Upper lobe of left lung (tissue), 6 donors: Measurements from ENCODE around the gene DYSF. TPM values are rescaled to one million over a fixed set of nuclear protein-coding genes. Genes with fewer than 3 reads are reported as not detected.
"Not testable (repeated sequence)": the region's sequence is repeated elsewhere in the genome, so short reads cannot be mapped to it uniquely, and the experiment has no call there.

Experiments
- ATAC-seq, 2 donors: fragments of 200-7000 bp; cut with Tn5 transposase; one replicate each; pipeline ENCODE4 v1.9.1; 2022; ENCODE audit warnings: mild to moderate bottlenecking in 2 of 2, moderate library complexity in 2 of 2; ENCODE audit not compliant: low FRiP score in 2 of 2
- DNase-seq, 2 donors: peaks; one replicate each; pipeline ENCODE4 v3.0.0-alpha.2; 2019 to 2020
- H3K27ac ChIP-seq, 4 donors: fragments of 200-600 bp; sonication (generic); one replicate each; pipeline ENCODE4 v1.5.1; 2016 to 2019
- H3K27me3 ChIP-seq, 4 donors: fragments of 200-600 bp; sonication (generic); one replicate each; pipeline ENCODE4 v1.5.1; 2017 to 2019
- H3K36me3 ChIP-seq, 4 donors: fragments of 200-600 bp; sonication (generic); one replicate each; pipeline ENCODE4 v1.5.1; 2016 to 2019
- H3K4me1 ChIP-seq, 4 donors: fragments of 200-600 bp; sonication (generic); one replicate each; pipeline ENCODE4 v1.5.1; 2018 to 2019
- H3K4me3 ChIP-seq, 4 donors: fragments of 200-600 bp; sonication (generic); one replicate each; pipeline ENCODE4 v1.5.1; 2017 to 2019; ENCODE audit warnings: mild to moderate bottlenecking in 2 of 4, moderate library complexity in 1 of 4
- H3K9me3 ChIP-seq, 4 donors: fragments of 200-600 bp; sonication (generic); one replicate each; pipeline ENCODE4 v1.5.1; 2018 to 2019
- CTCF ChIP-seq, 6 experiments: fragments of 450-650 bp in 4 of 6; fragments of 200-600 bp in 2 of 6; sonication (generic) in 2 of 6; IDR thresholded peaks; one replicate each; pipeline ENCODE4 v1.5.1; 2016 to 2019; ENCODE audit warnings: antibody characterized with exemption in 6 of 6
- EP300 ChIP-seq, 4 donors: sonication (generic); formaldehyde crosslinking; IDR thresholded peaks; one replicate each; pipeline ENCODE4 v1.5.1; 2017; ENCODE audit warnings: antibody characterized with exemption in 4 of 4, control low read depth in 2 of 4
- POLR2A ChIP-seq, 4 donors: fragments of 450-650 bp; IDR thresholded peaks; one replicate each; pipeline ENCODE4 v1.5.1; 2016 to 2017; ENCODE audit warnings: antibody characterized with exemption in 4 of 4, mild to moderate bottlenecking in 2 of 4
- POLR2AphosphoS5 ChIP-seq, 2 donors: sonication (generic); formaldehyde crosslinking; IDR thresholded peaks; one replicate each; pipeline ENCODE4 v1.5.1; 2017; ENCODE audit warnings: antibody characterized with exemption in 2 of 2
- WGBS, 2 donors: methylation state at CpG; one replicate each; pipeline ENCODE4 v1.1.5; 2017 to 2018; 5-methylcytosine and 5-hydroxymethylcytosine counted together
- total RNA-seq, 6 donors: library from RNA; depleted of rRNA in 4 of 6; stranded (reverse); fragments of >200 nt in 4 of 6; gene quantifications; one replicate each; pipeline versions ENCODE4 v1.1.0 to v1.2.1, GENCODE V29; 2016 to 2021
- donor health status: DM: no; HTN: no; CAD: no; lungs with moderate emphysema.
- donor health status: DM: no; HTN: yes; CAD: no; lungs with severe emphysema.

DYSF gene
- total RNA-seq, 6 donors from 2014 or later: 17.5 to 72.7 (median 42.7) TPM

- no peaks in the 10 kb centered on the region for H3K27me3 ChIP-seq
- H3K4me1 ChIP-seq: peaks cover 0 to under 1% (median under 1%) of the 10 kb centered on the region in 4 donors
- no peak overlapping the region for H3K27ac ChIP-seq
- no peak overlapping the region for H3K4me3 ChIP-seq
- TF ChIP-seq CTCF (IDR thresholded peaks at IDR 0.05) (no peak), POLR2AphosphoS5 (IDR thresholded peaks at IDR 0.05) (no peak)
- 94 to 100% methylated on average over 3 of the region's 3 CpGs for WGBS, 2 donors
- ATAC-seq (no peak), DNase-seq (no peak)
- H3K9me3 ChIP-seq: no peaks in the 10 kb centered on the region
- peaks cover 30 to 91% (median 41%) of the 10 kb centered on the region in 4 donors for H3K36me3 ChIP-seq
These were observed 24.6 kb upstream of the DYSF start for GRCh38 chr2:71428472-71429383.

GRCh38 chr2:71445142-71445541 is 8.2 kb upstream of the DYSF start:
- ATAC-seq, H3K36me3 ChIP-seq, H3K4me1 ChIP-seq, DNase-seq, H3K27me3 ChIP-seq, H3K4me3 ChIP-seq, H3K9me3 ChIP-seq, H3K27ac ChIP-seq: not testable (repeated sequence)
- WGBS, 2 donors: 87% methylated on average over 5 of the region's 5 CpGs

- Histone ChIP-seq H3K27ac (no peak overlapping the region), H3K36me3 (no peaks in the 10 kb centered on the region)
- WGBS, 2 donors: 93 to 95% methylated on average over 1 of the region's 1 CpG
These were observed 6.9 kb upstream of the DYSF start for GRCh38 chr2:71446505-71446904.

GRCh38 chr2:71449343-71449742 is 4.0 kb upstream of the DYSF start:
- no peak for TF ChIP-seq EP300 (IDR thresholded peaks at IDR 0.05)
- TF ChIP-seq CTCF (IDR thresholded peaks at IDR 0.05): no peak
- H3K27me3 ChIP-seq: no peaks in the 10 kb centered on the region
- no peaks in the 10 kb centered on the region for H3K36me3 ChIP-seq
- H3K27ac ChIP-seq: no peak overlapping the region
- no peak overlapping the region for H3K4me3 ChIP-seq
- DNase-seq (no peak), ATAC-seq (no peak)
- WGBS, 2 donors: 62 to 78% methylated on average over 3 of the region's 3 CpGs
- H3K9me3 ChIP-seq: no peaks in the 10 kb centered on the region
- peaks cover 20 to 24% (median 21%) of the 10 kb centered on the region in 4 donors for H3K4me1 ChIP-seq

More at GRCh38 chr2:71446505-71446904, 6.9 kb upstream of the DYSF start:
- no peak for TF ChIP-seq POLR2AphosphoS5 (IDR thresholded peaks at IDR 0.05)
- no peak for TF ChIP-seq EP300 (IDR thresholded peaks at IDR 0.05)
- TF ChIP-seq CTCF (IDR thresholded peaks at IDR 0.05): no peak
- no peak for TF ChIP-seq POLR2A (IDR thresholded peaks at IDR 0.05)
- no peaks in the 10 kb centered on the region for H3K27me3 ChIP-seq
- H3K4me3 ChIP-seq: no peak overlapping the region
- DNase-seq (no peak), ATAC-seq (no peak)
- peaks cover 0 to 2% (median 0%) of the 10 kb centered on the region in 4 donors for H3K4me1 ChIP-seq
- H3K9me3 ChIP-seq: no peaks in the 10 kb centered on the region

DNA sequence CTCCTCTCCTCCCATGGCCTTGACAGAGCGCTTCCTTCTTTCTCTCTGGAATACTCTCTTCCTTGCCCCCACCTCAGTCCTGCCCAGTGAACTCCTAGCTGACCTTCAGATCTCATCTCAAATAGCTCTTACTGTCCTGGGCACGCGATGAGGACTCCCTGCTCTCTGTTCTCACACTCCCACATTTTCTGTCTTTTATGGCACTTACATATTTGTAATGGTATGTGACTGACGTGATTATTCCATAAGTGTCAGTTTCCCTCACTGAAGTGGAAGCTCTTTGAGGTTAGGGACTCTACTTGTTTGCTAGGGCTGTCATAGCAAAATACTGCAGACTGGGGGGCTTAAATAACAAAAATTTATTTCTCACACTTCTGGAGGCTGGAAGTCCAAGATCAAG is 1.7 kb upstream of the DYSF start:
- ATAC-seq (no peak), DNase-seq (no peak)
- Histone ChIP-seq H3K4me3 (no peak overlapping the region), H3K9me3 (no peaks in the 10 kb centered on the region), H3K4me1 (peaks cover 23 to 30% (median 29%) of the 10 kb centered on the region in 4 donors), H3K27me3 (no peaks in the 10 kb centered on the region), H3K36me3 (no peaks in the 10 kb centered on the region), H3K27ac (peak overlapping the region in 3 of 4 donors; percentile 47 to 77 (median 72))
- 74 to 83% methylated on average over 4 of the region's 4 CpGs for WGBS, 2 donors
- TF ChIP-seq CTCF (IDR thresholded peaks at IDR 0.05) (no peak), EP300 (IDR thresholded peaks at IDR 0.05) (no peak), POLR2A (IDR thresholded peaks at IDR 0.05) (no peak), POLR2AphosphoS5 (IDR thresholded peaks at IDR 0.05) (no peak)
